GM19372 (cell line): Measurements from ENCODE around the gene SYT1.

ENCODE experiments used
- ATAC-seq: cut with Tn5 transposase; IDR thresholded peaks from one replicate; pipeline ENCODE4 v1.9.1; 2021; ENCODE audit warnings: mild to moderate bottlenecking, low read depth, moderate library complexity; ENCODE audit not compliant: unreplicated experiment

Gene SYT1

GRCh38 chr12:78888568-78888967, 24.0 kb downstream of the SYT1 start:
- peak; percentile 85 for ATAC-seq

GRCh38 chr12:78891646-78892353, 27.2 kb downstream of the SYT1 start:
- ATAC-seq: no peak

- no peak for ATAC-seq
These were observed 33.8 kb downstream of the SYT1 start for GRCh38 chr12:78898416-78898815.

- ATAC-seq: no peak
These were observed 50.3 kb downstream of the SYT1 start for GRCh38 chr12:78914859-78915331.

GRCh38 chr12:78916845-78917480, 52.4 kb downstream of the SYT1 start:
- no peak for ATAC-seq

GRCh38 chr12:78917513-78917912, 52.9 kb downstream of the SYT1 start:
- no peak for ATAC-seq

- ATAC-seq: no peak
These were observed 53.7 kb downstream of the SYT1 start for GRCh38 chr12:78918268-78918667.

- ATAC-seq: no peak
These were observed 63.9 kb downstream of the SYT1 start for GRCh38 chr12:78928200-78929074.

GRCh38 chr12:78929075-78929418, 64.5 kb downstream of the SYT1 start:
- no peak for ATAC-seq

- no peak for ATAC-seq
These were observed 67.0 kb downstream of the SYT1 start for GRCh38 chr12:78931466-78931990.

- no peak for ATAC-seq
These were observed 68.4 kb downstream of the SYT1 start for GRCh38 chr12:78933014-78933413.

GRCh38 chr12:78938341-78939084, 73.9 kb downstream of the SYT1 start:
- no peak for ATAC-seq

GRCh38 chr12:78949532-78949931, 85.0 kb downstream of the SYT1 start:
- ATAC-seq: no peak

GRCh38 chr12:78951803-78952551, 87.4 kb downstream of the SYT1 start:
- no peak for ATAC-seq

- no peak for ATAC-seq
These were observed 88.0 kb downstream of the SYT1 start for GRCh38 chr12:78952552-78952929.

GRCh38 chr12:78958941-78959340, 94.4 kb downstream of the SYT1 start:
- ATAC-seq: no peak

- no peak for ATAC-seq
These were observed 95.0 kb downstream of the SYT1 start for GRCh38 chr12:78959556-78959955.

- ATAC-seq: no peak
These were observed 96.6 kb downstream of the SYT1 start for GRCh38 chr12:78961171-78961570.

- no peak for ATAC-seq
These were observed 99.1 kb downstream of the SYT1 start for GRCh38 chr12:78963439-78964227.
